VCaP (cell line): ENCODE data around the gene RAPGEF5.

Experiments
- H3K27ac ChIP-seq: fragments of 450-650 bp; 2 replicates; pipeline ENCODE4 v1.5.1; 2017
- TF ChIP-seq, protein P1 (sequence below): fragments of 450-650 bp; conservative IDR thresholded peaks from 2 replicates; pipeline ENCODE4 v1.5.1; 2017; ENCODE audit warnings: mild to moderate bottlenecking, moderate library complexity

RAPGEF5 gene

DNA sequence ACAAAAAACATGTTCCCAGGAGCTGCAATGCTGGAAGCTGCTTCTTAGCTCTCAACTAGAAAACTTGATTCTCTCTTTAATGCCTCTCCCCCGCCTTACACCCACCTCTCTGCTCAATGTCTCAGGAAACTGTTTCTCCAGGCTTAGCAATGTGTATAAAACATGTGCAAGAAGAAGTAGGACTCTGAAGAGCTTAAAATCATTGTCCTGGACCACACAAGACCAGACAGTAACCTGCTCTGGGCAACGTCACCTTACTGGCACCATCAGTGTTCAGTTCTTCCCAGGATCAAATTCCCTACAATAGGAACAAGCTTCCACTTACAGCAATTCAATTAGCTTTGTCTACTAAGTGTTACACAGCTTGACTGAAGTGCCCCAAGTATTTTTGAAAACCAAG, 104.9 kb downstream of the RAPGEF5 start:
- TF ChIP-seq, protein P1, sequence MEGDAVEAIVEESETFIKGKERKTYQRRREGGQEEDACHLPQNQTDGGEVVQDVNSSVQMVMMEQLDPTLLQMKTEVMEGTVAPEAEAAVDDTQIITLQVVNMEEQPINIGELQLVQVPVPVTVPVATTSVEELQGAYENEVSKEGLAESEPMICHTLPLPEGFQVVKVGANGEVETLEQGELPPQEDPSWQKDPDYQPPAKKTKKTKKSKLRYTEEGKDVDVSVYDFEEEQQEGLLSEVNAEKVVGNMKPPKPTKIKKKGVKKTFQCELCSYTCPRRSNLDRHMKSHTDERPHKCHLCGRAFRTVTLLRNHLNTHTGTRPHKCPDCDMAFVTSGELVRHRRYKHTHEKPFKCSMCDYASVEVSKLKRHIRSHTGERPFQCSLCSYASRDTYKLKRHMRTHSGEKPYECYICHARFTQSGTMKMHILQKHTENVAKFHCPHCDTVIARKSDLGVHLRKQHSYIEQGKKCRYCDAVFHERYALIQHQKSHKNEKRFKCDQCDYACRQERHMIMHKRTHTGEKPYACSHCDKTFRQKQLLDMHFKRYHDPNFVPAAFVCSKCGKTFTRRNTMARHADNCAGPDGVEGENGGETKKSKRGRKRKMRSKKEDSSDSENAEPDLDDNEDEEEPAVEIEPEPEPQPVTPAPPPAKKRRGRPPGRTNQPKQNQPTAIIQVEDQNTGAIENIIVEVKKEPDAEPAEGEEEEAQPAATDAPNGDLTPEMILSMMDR = no peak
- no peak overlapping the region for H3K27ac ChIP-seq

DNA sequence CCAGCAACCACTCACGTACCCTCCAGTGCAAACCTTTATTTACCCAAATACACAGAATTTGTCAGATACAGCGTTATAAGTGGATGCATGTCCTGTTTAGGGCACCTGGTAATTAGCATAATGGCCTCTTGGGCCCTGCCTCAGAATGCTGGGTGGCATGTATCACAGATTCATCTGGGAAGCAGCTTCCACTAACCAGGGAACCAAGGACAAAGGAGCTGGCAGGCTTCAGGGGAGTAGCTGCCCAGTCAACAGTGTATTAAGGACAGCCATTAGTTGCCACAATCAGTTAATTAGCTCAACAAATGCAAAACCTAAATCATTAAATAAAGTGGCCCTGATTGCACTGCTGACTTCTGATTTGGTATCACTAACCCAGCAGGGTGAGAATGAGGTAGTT, 105.7 kb downstream of the RAPGEF5 start:
- no peak overlapping the region for H3K27ac ChIP-seq

DNA sequence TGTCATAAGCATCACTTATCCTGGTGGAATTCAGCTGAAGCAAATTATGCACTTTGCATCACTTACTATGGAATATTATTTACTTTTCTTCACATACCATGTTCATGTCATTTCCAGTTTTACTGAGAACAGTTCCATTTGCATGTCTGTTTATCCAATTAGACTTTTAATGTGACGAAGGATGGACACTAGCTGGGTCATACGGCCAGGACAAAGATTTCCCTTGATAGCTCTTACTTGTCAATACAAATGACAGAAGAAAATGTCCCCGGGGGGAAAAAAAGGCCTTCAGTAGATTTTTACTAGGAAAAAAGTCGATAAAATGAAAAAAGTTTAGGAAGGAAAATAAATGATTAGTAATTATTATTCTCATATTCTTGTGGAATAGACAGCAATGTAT, 106.6 kb downstream of the RAPGEF5 start:
- TF ChIP-seq, protein P1 = no peak
- no peak overlapping the region for H3K27ac ChIP-seq

More for the DNA sequence above, 105.7 kb downstream of the RAPGEF5 start:
- TF ChIP-seq, protein P1 = no peak

DNA sequence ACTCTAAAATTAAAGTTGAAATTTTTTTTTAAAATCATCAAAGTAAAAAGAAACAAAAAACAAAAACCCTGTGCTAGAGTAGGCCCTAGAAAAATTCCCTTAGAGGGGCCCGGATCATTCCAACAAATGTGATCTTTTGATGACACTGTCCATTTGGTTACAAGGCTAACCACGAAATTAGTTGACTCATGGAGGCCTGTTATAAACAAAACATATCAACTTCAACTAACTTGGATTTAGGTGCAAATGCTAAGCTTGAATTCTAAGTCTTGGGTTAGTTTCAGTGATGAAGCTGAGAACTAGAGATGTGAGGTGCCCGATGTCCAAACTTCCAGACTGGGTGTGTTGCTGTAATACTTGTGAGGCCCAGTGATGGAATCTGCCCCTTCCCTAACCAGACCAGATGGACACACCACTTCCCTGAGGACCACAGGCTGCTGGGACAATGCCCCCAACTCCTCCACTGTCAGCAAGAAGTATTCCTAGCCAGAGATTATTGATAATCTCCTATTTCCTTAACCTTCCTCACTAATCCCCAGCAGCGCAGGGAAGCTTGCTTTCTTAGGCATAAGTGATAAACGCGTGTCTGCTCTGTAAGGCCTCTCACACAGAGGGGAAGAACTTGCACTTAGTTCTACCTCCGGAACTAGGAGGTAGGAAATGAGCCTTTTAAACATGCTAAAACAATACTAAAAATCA, 108.7 kb downstream of the RAPGEF5 start:
- H3K27ac ChIP-seq = no peak overlapping the region
- TF ChIP-seq, protein P1 = no peak

DNA sequence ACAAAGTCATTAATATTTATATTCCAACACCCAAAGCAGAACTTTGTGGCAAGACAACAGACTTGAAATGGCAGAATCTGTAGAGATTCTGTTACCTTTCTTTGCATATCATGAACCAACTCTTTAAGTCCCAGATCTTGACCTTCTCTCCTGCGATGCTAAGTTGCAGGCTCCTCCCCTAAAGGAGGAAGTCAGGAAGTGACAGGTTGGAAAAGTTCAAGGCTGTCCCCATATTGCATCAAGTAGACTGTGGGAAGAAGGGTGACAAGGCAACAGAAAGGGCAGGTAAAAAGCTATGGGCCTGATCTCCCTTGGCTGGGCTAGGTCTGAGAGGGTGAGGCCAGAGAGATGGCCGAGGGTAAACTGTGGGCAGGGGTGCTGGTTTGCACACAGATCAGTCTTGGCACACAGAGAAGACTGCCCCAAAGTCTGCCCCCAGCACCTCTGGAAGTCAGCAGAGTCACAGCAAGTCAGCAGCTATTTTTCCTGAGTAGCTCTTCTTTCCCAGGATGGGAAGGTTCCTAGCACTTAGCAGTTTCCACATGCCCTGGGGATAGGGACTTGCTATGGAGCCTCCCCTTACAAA, 115.1 kb downstream of the RAPGEF5 start:
- no peak overlapping the region for H3K27ac ChIP-seq
- TF ChIP-seq, protein P1 = no peak

DNA sequence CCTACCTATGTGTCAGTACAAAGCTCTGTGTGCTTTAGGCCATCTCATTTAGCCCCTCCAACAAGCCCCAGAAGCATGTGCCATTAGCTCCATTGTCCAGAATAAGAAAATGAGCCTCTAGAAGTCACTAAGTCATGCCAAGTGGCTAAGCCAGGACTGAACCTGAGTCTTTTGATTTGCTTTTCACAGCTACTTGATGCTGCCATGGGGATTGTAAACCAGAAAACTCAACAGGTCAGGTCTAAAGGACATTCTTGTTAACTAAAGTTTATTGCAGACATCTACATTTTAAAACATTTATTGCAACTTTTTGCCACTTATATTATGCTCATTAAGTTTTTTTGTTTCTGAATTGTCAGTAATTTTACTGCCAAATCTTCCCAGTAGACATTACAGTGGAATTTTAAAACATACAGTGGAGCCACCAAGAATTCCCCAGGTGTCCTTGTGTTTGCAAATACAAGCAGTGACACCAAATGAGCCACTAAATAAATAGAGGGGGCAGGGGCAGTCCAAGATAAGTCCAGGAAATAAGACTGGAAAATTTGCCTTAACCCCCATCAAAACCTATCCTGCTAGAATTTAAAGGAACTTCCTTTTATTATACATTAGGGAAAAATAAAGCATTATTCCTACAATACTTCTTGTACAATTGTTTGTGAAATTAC, 115.9 kb downstream of the RAPGEF5 start:
- no peak overlapping the region for H3K27ac ChIP-seq
- TF ChIP-seq, protein P1 = no peak
